ENCODE data around the gene APBB1IP. TPM values are rescaled to one million over a fixed set of nuclear protein-coding genes. Genes with fewer than 3 reads are reported as not detected.

APBB1IP gene
- total RNA-seq, 3 donors from 2014 or later = 3.5 to 30.1 (median 6.2) TPM

DNA sequence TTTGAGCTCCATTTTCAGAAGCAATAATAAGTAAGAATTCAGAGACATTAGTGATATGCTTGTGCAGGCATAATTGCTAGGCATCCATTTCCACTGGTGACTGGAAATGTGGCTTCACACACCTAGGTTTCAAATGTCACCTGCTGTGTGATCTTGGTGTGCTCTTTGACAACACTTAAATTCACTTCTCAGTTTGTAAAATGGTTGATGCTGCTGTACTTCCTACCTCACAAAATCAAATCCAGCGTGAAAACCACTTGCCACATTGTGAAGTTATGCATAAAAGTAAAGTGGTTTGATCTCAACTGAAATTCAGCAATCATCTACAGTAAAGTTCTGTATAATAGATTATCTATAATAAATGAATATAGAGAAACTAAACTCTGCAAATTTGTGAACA is 82.4 kb downstream of the APBB1IP start:
- DNase-seq (ENCODE audit: low spot score in 2 of 2) = no peak
- no peak overlapping the region for H3K4me3 ChIP-seq
- H3K27ac ChIP-seq = no peak overlapping the region
- no peaks in the 10 kb centered on the region for H3K4me1 ChIP-seq
- no peak for TF ChIP-seq POLR2AphosphoS5 (IDR thresholded peaks at IDR 0.05)
- TF ChIP-seq, protein P1, sequence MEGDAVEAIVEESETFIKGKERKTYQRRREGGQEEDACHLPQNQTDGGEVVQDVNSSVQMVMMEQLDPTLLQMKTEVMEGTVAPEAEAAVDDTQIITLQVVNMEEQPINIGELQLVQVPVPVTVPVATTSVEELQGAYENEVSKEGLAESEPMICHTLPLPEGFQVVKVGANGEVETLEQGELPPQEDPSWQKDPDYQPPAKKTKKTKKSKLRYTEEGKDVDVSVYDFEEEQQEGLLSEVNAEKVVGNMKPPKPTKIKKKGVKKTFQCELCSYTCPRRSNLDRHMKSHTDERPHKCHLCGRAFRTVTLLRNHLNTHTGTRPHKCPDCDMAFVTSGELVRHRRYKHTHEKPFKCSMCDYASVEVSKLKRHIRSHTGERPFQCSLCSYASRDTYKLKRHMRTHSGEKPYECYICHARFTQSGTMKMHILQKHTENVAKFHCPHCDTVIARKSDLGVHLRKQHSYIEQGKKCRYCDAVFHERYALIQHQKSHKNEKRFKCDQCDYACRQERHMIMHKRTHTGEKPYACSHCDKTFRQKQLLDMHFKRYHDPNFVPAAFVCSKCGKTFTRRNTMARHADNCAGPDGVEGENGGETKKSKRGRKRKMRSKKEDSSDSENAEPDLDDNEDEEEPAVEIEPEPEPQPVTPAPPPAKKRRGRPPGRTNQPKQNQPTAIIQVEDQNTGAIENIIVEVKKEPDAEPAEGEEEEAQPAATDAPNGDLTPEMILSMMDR (IDR thresholded peaks at IDR 0.05) = no peak
- TF ChIP-seq POLR2A (IDR thresholded peaks at IDR 0.05) = no peak
- peaks cover 0 to 3% of the 10 kb centered on the region in 2 donors for H3K27me3 ChIP-seq
- no peaks in the 10 kb centered on the region for H3K36me3 ChIP-seq
- intact Hi-C loops (cut with DNase I; ENCODE audit: low total_unique reads) = no loop called here
- peaks cover 0 to 5% of the 10 kb centered on the region in 2 donors for H3K9me3 ChIP-seq

DNA sequence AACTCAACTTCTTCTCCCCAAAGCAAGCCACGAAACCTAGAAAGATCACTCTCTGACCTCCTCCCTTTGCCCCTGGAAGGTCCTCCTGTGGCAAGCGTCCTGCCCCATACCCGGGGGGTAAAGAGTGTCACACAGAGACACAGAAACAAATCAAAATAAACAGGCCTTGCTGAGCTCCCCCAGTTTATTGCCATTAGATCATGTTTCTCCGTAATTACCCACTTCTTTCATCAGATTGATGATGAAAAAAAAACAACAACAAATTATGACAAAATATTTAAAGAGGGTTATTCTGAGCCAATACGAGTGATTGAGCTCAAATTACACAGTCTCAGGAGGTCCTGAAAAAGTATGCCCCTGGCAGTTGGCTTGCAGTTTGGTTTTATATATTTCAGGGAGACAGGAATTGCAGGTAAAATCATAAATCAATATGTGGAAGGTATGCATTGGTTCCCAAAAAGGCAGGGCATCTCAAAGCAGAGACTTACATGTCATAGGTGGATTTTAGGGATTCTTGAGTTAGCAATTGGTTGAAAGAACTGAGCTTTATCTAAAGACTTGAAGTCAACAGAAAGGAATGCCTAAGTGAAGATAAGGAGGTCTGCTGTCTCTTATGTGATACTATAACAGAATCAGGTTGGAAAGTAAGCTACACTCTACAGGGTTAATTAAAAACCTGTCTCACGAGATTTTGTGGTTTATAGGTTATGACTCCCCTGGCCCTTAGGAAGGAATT is 86.2 kb downstream of the APBB1IP start:
- TF ChIP-seq POLR2A (IDR thresholded peaks at IDR 0.05) = no peak
- TF ChIP-seq, protein P1 (IDR thresholded peaks at IDR 0.05) = no peak
- TF ChIP-seq POLR2AphosphoS5 (IDR thresholded peaks at IDR 0.05) = no peak
- H3K9me3 ChIP-seq = peaks cover 0 to 5% of the 10 kb centered on the region in 2 donors
- DNase-seq (ENCODE audit: low spot score in 2 of 2) = no peak

DNA sequence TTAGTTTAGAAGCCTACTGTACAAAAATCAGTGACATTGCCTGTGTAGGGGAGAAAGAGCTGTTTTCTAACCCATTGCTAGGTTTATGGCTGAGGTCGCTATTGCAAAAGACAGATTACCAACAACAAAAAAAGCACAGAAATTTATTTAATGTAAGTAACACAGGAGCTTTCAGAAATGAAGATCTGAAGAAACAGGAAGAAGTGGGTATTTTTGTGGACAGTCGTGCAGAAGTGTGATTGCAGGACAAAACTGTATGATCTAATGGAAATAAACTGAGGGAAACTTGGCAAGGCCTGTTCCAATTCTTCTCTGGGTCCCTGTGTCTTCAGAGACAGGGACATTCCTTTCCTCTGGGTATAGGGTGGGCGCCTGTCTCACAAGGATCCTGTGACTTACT is 87.4 kb downstream of the APBB1IP start:
- no peak overlapping the region for H3K4me3 ChIP-seq
- TF ChIP-seq POLR2A (IDR thresholded peaks at IDR 0.05) (no peak), POLR2AphosphoS5 (IDR thresholded peaks at IDR 0.05) (no peak)
- TF ChIP-seq, protein P1 (IDR thresholded peaks at IDR 0.05) = no peak
- H3K4me1 ChIP-seq = no peaks in the 10 kb centered on the region
- H3K27ac ChIP-seq = no peak overlapping the region
- no peaks in the 10 kb centered on the region for H3K36me3 ChIP-seq
- intact Hi-C loops (cut with DNase I; ENCODE audit: low total_unique reads) = no loop called here
- no peak for DNase-seq (ENCODE audit: low spot score in 2 of 2)
- no peaks in the 10 kb centered on the region for H3K27me3 ChIP-seq
- no peaks in the 10 kb centered on the region for H3K9me3 ChIP-seq

More for the DNA sequence above, 86.2 kb downstream of the APBB1IP start:
- intact Hi-C loops (cut with DNase I; ENCODE audit: low total_unique reads) = no loop called here
- H3K4me1 ChIP-seq = no peaks in the 10 kb centered on the region
- no peaks in the 10 kb centered on the region for H3K27me3 ChIP-seq
- no peak overlapping the region for H3K27ac ChIP-seq
- no peak overlapping the region for H3K4me3 ChIP-seq
- no peaks in the 10 kb centered on the region for H3K36me3 ChIP-seq

DNA sequence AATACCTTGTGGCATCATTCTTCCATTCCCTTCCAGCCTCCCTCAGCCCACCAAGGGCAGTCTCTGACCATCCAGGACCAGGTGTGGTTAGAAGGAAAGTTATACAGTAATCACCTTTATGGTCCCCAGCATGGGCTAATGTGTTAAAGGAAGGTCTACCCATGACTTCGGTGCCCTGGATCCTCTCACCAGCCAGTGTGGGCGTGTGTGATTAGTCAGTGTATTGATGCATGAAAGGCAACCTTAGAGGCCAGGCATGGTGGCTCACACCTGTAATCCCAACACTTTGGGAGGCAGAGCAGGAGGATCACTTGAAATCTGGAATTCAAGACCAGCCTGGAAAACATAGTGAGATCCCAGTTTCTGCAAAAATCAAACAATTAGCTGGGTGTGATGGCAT is 88.9 kb downstream of the APBB1IP start:
- intact Hi-C loops (cut with DNase I; ENCODE audit: low total_unique reads) = no loop called here
- Histone ChIP-seq H3K9me3 (no peaks in the 10 kb centered on the region), H3K27ac (no peak overlapping the region), H3K36me3 (no peaks in the 10 kb centered on the region), H3K4me1 (no peaks in the 10 kb centered on the region), H3K4me3 (no peak overlapping the region), H3K27me3 (no peaks in the 10 kb centered on the region)
- no peak for DNase-seq (ENCODE audit: low spot score in 2 of 2)
- TF ChIP-seq, protein P1 (IDR thresholded peaks at IDR 0.05) = no peak
- TF ChIP-seq POLR2AphosphoS5 (IDR thresholded peaks at IDR 0.05) (no peak), POLR2A (IDR thresholded peaks at IDR 0.05) (no peak)

DNA sequence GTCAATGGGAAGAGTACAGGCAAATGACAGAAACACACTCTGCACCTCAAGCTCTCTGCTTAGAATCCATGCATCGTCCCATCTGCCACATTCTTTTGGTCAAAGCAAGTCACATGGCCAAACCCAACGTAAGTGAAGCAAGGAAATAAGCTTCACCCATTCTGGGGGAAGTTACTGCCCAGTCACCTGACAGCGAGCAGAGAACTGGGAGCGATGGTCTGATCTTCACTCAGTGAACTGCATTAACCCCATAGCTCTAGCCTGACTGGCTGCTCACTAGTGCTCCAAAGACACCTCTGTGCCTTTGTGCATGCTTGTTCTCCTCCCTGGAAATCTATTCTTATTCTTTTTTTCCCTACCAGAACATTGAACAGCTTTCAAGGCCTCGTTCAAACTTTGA is 89.9 kb downstream of the APBB1IP start:
- Histone ChIP-seq H3K9me3 (no peaks in the 10 kb centered on the region), H3K4me3 (no peak overlapping the region), H3K27ac (no peak overlapping the region), H3K36me3 (no peaks in the 10 kb centered on the region), H3K4me1 (no peaks in the 10 kb centered on the region), H3K27me3 (no peaks in the 10 kb centered on the region)
- intact Hi-C loops (cut with DNase I; ENCODE audit: low total_unique reads) = no loop called here
- TF ChIP-seq POLR2AphosphoS5 (IDR thresholded peaks at IDR 0.05) = no peak
- no peak for TF ChIP-seq POLR2A (IDR thresholded peaks at IDR 0.05)
- TF ChIP-seq, protein P1 (IDR thresholded peaks at IDR 0.05) = no peak
- DNase-seq (ENCODE audit: low spot score in 2 of 2) = no peak
